ENCODE data around the gene AKR1A1. TPM values are rescaled to one million over a fixed set of nuclear protein-coding genes. Genes with fewer than 3 reads are reported as not detected.

Gene AKR1A1
- total RNA-seq, 1 donor from 2014 or later = 135 TPM

DNA sequence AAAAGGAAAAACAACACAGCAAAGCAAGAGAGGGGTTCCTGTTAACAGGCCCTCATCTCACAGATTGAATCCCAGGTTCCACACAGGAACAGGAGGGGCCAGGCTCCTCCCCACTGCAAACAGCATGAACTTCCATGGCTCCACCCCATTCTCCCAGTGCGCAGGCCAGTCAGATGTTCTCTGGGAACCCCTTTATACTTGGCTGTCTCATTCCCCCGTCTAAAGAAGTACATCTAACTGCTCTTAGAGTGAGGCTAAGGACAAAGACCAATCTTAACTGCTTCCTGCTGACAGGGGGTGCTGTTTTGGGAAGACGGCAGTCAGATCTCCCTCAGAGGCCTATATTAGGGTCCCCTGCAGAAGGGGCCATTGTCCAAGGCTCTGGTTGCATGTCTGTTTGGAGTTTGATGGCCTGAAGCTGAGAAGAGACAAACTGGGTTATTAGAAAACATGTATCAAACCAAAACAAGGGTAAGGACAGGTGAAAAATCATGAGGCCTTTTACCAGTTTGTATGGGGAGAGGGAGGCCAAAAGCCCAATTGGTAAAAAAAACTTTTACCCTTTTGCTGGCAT is 22.7 kb downstream of the AKR1A1 start:
- no peak overlapping the region for H3K4me3 ChIP-seq (ENCODE audit: low read depth, low read length)
- no peak for DNase-seq (ENCODE audit: low read depth)
- TF ChIP-seq, protein P1, sequence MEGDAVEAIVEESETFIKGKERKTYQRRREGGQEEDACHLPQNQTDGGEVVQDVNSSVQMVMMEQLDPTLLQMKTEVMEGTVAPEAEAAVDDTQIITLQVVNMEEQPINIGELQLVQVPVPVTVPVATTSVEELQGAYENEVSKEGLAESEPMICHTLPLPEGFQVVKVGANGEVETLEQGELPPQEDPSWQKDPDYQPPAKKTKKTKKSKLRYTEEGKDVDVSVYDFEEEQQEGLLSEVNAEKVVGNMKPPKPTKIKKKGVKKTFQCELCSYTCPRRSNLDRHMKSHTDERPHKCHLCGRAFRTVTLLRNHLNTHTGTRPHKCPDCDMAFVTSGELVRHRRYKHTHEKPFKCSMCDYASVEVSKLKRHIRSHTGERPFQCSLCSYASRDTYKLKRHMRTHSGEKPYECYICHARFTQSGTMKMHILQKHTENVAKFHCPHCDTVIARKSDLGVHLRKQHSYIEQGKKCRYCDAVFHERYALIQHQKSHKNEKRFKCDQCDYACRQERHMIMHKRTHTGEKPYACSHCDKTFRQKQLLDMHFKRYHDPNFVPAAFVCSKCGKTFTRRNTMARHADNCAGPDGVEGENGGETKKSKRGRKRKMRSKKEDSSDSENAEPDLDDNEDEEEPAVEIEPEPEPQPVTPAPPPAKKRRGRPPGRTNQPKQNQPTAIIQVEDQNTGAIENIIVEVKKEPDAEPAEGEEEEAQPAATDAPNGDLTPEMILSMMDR (conservative IDR thresholded peaks at IDR 0.05; ENCODE audit: low read depth, low read length) = no peak

DNA sequence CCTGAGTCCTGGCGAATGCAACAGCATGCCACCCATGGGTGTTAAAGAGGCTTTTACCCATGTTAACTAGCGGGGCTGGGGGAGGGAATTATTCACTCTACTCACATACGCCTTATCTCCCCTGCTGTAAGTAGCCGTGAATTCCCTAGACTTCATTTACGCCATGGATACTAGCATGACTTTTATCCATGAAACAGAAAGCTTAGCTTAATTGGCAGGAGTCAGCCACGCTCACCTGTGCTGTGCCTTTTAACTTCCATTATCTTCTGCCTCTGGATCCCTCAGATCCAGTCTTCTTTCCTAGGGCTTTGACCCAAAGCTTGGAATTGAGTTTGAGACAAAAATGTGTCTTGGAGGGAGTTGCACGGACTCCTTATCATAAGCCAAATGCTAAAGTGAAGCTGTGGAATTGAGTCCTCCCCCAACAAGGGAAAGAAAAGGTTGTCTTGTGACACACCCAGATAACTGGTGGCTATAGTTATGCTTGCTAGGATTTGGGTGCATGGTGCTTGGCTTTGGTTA is 23.5 kb downstream of the AKR1A1 start:
- no peak overlapping the region for H3K4me3 ChIP-seq (ENCODE audit: low read depth, low read length)
- TF ChIP-seq, protein P1 (conservative IDR thresholded peaks at IDR 0.05; ENCODE audit: low read depth, low read length) = no peak
- DNase-seq (ENCODE audit: low read depth) = no peak

DNA sequence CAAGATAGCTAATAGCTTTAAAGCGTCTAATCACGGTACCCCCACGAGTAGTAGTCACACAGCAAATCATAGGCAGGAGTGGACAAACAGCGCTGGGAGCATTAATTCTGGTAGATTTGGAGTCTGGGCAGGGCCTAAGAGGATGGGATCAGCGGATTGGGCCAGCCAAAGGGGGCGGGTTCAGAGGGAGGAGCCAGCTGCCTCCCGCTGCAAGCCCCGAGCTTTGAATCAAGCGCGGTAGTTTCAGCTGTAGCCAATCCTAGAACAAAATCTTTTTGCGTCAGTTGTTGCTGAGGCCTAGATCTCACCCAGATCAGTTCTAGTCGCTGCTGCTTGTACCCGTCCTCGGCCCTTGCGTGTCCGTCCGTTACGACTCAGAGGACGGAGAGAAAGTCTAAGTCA is 32.6 kb downstream of the AKR1A1 start:
- TF ChIP-seq, protein P1 (conservative IDR thresholded peaks at IDR 0.05; ENCODE audit: low read depth, low read length) = no peak
- H3K4me3 ChIP-seq (ENCODE audit: low read depth, low read length) = peak overlapping the region; percentile 80
- DNase-seq (ENCODE audit: low read depth) = peak; percentile 84

DNA sequence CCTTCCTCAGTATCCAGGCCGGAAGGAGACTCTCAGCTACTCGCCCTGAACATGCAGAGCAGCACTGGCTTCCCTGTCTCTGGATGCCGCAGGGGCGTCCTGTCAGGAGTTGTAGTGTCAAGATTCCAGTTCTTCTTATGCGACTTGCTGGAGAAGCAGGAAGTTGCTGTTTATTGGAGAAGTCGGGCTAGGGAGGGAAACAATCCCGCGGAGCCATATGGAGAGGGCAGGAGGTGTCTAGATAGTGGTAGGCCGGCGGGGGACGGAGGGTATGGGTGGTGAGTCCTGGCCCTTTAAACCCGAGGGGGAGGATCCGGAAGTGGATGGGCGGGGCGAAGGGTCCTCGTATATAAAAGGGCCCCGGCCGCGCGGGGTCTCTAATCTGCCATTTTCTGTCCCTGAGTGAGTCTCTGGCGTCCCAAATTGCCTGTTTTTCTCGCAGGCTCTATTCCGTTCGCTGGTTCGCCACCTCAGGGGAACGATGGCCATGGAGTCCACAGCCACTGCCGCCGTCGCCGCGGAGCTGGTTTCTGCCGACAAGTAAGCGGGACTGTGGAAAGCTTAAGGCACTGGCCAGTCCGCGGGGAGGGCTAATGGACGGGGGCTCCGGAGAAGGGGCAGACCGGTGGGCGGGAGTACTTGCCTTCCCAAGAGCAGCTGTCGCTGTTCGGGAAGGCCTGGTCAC is 33.2 kb downstream of the AKR1A1 start, which contains the start of gene NASP:
TSS of gene NASP (plus strand) at position 376 of the 685 bp plus-strand sequence. CDS start at position 482, 106 bp downstream.
- TF ChIP-seq, protein P1 (conservative IDR thresholded peaks at IDR 0.05; ENCODE audit: low read depth, low read length) = no peak
- peak within 1 kb of the TSS; percentile 80 for H3K4me3 ChIP-seq (ENCODE audit: low read depth, low read length)
- DNase-seq (ENCODE audit: low read depth) = peak; percentile 26

DNA sequence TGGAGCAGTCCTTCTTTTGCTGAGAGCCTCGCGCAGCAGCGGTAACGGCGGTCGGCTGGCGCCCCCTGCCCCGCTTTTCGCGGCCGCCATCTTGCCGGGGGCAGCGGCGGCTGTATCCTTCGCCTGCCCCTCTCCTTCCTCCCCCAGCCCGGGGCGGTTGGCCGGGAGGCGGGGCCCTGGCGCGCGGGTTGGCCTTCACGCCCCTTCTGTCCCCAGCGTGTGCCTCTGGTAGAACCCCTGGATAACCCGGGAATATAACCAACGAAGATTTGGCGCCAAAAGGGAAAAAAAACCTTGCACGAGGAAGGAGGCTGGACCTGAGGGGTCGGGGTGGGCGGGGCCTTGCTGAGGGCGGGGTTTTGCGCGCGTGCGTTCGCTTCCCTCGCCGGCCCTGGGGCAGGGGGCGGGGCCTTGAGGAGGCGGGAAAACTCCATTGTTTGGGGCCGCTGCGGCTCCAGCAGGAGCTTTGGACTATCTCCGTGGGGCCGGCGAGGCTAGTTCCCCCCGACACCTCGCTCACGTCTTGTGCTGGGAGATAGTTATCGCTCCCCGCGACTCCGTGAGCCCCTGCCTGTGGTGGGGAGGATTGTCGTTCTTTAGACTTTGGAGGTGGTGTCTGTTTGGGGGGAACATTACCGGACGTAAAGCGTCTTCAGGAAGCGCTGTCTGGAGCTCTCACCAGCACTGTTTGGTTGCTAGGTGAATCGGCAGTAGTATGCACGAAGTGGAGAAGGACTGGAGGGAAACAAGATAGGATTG is 33.9 kb downstream of the AKR1A1 start:
- peak; percentile 46 for DNase-seq (ENCODE audit: low read depth)

DNA sequence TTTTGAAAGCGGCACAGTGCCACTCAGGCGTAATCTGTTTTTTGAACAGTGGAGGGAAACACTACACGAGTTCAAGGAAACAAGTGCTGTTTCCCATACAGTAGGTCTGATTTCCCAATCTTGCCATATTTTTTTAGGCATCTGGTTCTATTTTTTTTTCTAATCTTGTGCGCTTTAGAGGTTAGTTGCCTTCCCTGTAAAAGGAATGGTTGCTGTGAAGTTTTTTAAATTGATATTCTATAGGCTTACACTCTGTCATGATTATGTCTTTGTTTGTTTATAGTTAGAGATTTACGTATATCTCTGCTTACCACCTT is 34.4 kb downstream of the AKR1A1 start:
- DNase-seq (ENCODE audit: low read depth) = no peak
- H3K4me3 ChIP-seq (ENCODE audit: low read depth, low read length) = peak overlapping the region; percentile 80
- TF ChIP-seq, protein P1 (conservative IDR thresholded peaks at IDR 0.05; ENCODE audit: low read depth, low read length) = no peak

More for the DNA sequence above, 33.9 kb downstream of the AKR1A1 start:
- H3K4me3 ChIP-seq (ENCODE audit: low read depth, low read length) = peak overlapping the region; percentile 80
- TF ChIP-seq, protein P1 (conservative IDR thresholded peaks at IDR 0.05; ENCODE audit: low read depth, low read length) = no peak
